HG03378 (cell line): Measurements from ENCODE around the gene SAA1.
"Not testable (repeated sequence)": the region's sequence is repeated elsewhere in the genome, so short reads cannot be mapped to it uniquely, and the experiment has no call there.

Experiments
- ATAC-seq: cut with Tn5 transposase; IDR thresholded peaks from one replicate; pipeline ENCODE4 v1.9.1; 2021; ENCODE audit warnings: mild to moderate bottlenecking, moderate library complexity; ENCODE audit not compliant: unreplicated experiment

Gene SAA1

DNA sequence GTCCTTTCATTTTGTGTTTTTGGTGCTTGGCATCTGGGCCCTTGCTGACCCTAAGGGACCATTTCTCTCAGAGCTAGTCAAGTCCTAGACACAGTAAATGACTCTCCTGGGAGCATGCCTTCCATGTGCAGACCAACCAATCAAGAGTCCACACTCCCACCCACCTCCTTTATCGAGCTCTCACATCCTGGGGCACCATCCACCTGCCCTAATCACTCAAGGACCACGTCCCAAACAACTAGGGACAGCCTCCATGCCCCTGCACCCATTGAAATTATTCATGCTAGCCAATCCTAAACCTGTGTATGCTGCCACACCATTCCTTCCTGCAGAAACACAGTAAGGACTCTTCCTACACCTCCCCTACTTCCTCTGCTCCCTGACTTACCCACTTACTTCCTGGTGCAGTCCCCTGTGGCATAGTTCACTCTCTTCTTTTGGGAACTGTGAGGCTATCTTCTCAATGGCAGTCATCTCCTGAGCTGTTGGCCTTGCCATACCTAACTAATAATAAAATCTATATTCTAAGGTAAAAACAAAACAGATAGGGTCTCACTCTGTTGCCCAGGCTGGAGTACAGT, 11.2 kb upstream of the SAA1 start:
- no peak for ATAC-seq

DNA sequence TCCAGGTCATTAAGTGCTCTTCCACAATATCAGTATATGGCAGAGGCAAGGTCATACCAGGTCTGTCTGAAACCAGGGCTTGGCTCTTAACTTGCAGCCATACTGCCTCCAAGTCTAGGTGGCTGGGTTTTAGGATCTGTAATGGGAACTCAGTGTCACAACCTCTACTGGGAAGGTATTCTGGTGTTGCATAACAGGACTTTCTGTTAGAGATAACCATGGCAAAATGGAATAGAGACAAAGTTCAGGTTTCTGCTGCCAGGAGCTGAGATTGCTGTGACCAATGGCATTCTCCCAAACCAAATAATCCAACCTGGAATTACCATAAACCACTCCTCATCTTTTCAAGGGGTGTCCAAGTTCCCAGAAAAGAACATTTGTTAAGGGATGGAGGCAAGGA, 6.8 kb upstream of the SAA1 start:
- ATAC-seq: no peak

DNA sequence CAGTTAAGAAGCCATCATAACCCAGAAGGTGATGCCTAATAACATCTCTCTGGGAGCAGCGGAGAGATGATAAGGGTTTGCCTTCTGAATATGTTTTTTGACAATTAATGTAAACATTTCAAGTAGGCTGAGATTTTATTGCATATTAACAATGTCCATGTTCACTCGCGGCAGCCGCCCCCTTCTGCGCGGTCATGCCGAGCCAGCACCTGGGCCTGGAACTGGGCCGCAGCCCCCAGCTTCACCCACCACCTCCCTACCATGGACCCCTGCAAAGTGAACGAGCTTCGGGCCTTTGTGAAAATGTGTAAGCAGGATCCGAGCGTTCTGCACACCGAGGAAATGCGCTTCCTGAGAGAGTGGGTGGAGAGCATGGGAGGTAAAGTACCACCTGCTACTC, 4.3 kb upstream of the SAA1 start:
- ATAC-seq: no peak

DNA sequence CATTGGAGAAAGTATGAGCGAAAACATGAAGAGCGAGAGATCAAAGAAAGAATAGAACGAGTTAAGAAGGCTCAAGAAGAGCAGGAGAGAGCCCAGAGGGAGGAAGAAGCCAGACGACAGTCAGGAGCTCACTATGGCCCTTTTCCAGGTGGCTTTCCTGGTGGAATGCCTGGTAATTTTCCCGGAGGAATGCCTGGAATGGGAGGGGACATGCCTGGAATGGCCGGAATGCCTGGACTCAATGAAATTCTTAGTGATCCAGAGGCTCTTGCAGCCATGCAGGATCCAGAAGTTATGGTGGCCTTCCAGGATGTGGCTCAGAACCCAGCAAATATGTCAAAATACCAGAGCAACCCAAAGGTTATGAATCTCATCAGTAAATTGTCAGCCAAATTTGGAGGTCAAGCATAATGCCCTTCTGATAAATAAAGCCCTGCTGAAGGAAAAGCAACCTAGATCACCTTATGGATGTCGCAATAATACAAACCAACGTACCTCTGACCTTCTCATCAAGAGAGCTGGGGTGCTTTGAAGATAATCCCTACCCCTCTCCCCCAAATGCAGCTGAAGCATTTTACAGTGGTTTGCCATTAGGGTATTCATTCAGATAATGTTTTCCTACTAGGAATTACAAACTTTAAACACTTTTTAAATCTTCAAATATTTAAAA, 3.2 kb upstream of the SAA1 start:
- ATAC-seq: not testable (repeated sequence)

DNA sequence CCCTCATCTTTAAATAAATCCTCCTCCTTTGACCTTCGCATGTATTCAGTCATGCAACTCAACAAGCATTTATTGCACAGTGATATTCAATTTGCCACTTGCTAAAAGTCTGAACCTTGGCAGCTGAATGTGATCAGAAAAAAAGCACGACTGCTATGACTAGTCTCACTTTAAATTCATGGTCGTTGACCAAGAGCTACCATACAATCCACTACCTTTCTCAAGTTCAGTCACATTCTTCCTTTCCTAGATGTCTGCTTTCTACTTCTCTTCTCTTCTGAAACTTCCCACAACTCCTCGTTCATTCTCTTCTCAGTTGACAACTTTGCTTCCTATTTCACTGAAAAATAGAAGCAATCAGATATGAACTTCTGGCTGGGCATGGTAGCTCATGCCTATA, 2.0 kb upstream of the SAA1 start:
- ATAC-seq: no peak

DNA sequence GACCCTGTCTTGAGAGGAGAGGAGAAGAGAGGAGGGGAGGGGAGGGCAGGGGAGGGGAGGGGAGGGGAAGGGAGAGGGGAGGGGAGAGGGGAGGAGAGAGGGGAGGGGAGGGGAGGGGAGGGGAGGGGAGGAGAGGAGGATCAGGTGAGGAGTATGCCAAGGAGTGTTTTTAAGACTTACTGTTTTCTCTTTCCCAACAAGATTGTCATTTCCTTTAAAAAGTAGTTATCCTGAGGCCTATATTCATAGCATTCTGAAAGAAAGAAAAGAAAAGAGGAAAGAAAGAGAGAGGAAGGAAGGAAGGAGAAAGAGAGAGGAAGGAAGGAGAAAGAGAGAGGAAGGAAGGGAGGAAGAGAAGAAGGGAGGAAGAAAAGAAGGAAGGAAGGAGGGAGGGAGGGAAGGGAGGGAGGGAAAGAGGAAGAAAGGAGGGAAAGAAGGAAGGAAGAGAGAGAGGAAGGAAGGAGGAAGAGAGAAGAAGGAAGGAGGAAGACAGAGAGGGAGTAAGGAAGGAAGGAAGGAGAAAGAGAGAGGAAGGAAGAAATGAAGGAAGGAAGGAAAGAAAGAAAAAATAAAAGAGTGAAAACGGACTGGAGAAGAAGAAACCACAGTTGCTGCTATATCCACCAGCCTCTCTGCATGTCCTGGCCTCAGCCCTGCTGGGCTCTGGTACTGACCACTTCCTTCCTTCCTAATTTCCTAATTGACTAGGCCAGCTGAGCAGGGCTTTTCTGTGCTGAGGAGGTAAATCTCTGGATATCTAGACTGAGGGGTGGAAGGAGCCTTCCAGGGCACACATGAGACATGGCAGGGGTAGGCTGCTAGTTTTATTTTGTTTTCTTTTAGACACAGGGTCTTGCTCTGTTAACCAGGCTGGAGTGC, 1.1 kb upstream of the SAA1 start:
- ATAC-seq: no peak

DNA sequence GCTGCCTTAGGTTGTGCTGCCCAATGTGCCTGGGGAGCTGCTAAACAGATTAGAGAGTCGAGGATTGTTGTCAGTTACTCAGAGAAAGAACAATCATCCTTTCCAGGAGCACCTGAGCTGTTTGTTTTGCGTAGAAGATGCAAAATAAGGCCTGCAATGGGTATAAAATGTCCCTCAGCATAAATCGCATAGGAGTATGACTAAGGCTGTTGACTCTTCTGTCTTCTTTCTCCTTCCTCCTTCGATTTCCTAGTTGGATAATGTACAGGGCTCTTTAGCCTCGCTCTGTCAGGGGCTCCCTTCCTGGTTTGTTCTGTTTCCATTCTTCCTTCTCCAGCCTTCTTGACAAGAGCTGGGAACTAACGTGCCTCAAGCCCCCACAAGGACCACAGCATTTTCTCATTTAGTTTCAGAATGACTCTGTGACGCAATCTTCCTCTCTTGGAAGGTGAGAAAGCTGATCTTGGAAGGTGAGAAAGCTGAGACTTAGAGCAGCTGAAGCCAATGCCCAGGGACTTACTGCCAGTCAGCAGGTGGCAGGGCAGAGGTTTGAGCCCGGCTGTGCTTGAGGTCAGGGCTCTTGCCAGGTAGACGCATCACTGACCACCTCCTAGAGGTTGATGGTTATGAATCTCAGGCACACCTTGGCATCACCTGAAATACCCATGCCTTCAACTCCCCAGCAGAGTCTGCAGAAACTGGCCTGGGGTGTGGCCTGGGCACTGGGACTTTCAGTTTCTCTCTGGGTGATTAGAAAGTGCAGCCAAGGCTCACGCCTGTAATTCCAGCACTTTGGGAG, 1.5 kb downstream of the SAA1 start:
- ATAC-seq: not testable (repeated sequence)

DNA sequence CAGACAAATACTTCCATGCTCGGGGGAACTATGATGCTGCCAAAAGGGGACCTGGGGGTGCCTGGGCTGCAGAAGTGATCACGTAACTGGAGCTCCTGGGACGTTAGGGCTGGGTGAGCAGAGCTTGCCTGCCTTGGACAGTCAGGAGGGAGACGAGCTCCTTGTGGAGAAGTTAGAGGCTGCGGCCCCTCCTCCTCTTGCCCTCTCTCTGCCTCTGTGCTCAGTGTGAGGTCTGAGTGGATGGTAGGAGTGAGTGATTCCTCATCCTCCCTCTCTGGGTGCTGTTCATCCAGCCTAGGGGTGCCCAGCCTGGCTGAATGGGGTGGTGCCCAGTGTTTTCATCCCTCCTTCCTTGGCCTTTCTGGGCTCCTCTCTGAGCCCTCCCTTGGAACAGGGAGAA, 3.2 kb downstream of the SAA1 start:
- not testable (repeated sequence) for ATAC-seq

DNA sequence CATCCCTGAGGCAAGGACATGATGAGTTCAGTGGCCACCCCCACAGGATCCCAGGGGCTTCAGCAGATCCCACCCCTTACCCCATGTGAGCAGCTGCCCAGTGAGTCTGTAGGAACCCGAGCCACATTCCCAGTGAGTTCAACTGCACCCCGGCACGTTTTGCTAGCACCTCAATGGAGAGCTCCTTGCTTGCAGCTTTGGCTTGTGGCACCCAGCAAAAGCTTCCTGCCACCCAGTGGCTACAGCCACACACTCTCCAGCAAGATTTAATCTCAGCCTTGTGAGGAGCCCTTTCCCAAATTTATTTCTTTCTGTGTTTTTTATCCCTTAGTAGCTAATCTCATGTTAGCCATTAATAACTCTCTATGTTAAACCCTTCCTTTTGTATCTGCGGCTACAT, 4.0 kb downstream of the SAA1 start:
- no peak for ATAC-seq

DNA sequence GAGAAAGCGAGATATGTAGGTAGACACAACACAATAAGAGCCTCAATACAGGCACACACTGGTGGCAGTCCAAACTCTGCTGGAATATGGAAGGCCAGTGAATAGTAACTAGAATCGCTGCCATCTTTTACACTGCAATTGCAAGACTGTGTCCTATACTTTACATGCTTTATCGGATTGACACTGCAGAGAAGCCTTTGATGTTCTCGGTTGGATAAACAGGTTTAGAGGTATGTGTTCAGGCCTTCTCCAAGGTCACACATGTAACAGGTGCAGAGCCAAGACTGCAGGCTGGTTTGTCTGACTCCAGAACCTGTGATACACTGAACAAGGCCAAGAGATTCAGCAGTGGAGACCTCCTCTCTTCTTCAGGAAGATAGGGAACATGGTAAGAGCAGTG, 5.1 kb downstream of the SAA1 start:
- ATAC-seq: no peak

DNA sequence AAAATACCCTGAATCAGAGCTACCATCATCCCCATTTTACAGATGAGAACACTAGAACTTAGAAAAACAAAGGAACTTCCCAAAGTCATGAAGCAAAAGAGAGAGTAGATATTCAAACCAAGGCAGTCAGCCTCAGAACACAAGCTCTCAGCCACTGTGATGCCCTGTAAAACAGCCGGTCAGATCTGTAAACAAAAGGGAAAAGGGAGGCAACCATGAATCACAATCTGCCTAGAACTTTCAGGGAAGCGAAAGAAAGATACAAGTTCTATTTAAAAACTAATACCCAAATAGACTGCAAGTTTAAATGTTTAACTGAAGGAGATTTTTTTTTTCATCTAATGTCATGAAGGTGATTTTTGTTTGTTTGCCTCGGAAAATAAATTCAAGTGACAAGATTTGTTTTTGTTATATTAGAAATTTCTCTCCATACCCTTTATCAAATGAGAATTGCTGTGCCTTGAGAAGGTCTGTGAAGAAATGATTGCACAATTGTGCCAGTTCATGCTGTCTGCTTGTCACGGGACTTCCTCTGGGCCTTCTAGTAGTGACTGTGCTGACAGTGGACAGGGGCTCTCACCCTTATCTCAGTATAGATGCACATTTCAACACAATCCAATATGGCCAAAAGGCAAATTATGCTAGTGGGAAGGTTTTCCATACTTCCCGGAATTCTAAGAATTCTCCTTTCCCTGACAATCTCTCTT, 11.7 kb downstream of the SAA1 start:
- ATAC-seq: no peak

DNA sequence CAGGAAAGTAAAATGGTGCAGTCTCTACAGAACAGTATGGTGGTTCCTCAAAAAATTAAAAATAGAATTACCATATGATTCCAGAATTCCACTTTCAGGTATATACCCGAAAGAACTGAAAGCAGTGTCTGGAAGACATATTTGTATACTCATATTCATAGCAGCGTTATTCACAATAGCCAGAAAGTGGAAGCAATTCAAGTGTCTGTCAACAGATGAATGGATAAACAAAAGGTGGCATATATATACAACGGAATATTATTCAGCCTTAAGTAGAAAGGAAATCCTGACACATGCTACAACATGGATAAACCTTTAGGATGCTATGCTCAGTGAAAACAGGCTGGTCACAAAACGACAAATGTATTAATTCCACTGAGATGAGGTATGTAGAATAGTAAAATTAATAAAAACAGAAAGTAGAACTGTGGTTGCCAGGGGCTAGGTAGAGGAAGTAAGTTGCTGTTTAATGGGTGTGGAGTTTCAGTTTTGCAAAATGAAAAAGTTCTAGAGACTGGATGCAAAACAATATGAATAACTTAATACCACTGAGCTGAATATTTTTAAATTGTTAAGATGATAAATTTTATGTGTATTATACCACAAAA, 14.5 kb downstream of the SAA1 start:
- ATAC-seq: peak; percentile 87

DNA sequence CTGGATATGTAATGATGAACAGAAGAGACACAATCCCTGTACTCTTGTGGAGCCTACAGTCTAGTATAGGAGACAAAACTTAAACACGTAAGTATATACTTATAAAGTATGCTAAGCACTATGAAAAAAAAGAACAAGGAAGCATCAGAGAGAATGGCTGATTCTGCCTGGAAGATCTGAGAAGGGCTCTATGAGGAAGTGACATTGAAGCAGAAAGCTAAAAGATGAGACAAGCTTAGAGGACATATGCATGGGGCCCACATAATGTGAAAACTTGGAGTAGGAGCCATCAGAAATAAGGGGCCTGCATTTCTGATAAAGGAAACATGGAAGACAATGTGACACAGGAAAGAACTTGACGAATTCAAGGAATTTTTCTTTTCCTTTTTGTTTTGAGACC, 16.6 kb downstream of the SAA1 start:
- no peak for ATAC-seq

DNA sequence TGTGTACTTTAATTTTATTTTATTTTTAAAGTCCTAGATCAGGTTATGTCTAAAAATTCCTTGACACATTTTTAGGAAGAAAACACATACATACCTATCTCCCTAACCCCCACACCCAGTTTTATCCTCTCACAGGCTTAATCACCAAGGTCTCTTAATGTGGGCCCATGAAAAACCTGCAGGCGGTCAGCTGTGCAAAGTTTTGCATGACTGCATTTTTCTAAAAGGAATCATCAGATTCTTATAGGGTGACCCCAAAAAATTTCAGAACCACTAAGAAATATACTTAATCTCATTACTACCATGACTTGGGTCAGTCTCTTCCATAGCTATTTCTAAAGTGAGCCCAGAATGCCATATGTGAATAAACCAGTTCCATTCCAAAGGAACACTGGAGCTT, 19.8 kb downstream of the SAA1 start:
- ATAC-seq: no peak

DNA sequence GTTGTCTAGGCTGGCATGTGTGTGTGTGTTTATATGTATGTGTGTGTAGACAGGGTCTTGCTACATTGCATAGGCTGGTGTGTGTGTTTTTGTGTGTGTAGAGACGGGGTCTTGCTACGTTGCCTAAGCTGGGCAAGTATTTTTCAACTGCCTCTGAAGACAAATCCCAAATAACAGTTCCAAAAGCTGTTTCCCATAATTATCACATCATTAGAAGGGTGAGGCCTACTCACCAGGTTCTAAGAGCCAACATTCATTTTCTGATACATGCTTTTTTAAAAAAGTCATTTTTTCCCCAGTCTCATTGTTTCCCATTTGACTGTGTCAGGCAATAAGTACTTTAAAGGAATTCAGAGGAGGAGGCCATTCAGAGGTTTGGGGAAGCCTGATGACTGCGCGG, 22.8 kb downstream of the SAA1 start:
- no peak for ATAC-seq

DNA sequence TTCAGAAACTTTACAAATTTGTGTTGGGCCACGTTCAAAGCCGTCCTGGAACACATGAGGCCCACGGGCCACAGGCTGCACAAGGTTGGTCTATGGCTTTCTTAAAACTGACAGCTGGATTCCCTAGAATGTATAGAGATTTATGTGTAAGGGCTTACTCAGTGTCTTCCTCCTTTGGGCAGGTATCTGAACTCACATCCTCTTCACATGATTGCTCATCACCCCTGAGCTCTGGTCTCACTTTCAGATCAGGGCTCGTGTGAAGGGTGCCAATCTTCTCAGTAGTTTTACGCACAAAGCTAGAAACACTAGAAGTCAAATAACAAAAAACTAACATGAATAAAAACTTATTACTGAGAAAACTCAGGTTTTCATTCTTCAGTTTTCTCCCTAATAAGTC, 28.8 kb downstream of the SAA1 start:
- ATAC-seq: no peak

DNA sequence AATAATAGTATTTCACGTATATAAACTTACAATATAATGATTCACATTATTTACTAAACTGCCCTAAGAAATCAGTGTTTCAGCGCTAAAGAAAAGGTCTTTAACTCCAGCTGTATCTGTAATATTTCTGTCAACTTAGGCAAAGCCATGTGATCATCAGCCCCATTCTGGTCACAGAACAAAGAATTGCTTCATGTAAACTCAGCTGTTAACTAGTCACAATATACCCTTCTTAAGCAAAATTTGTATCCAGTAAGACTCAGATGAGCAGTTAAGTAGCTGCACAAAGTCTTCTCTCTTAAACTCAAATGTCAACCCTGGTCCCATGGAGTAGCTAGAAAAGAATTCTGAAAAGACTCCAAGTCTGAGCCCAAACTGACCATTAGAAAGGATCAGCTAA, 29.3 kb downstream of the SAA1 start:
- ATAC-seq: no peak

DNA sequence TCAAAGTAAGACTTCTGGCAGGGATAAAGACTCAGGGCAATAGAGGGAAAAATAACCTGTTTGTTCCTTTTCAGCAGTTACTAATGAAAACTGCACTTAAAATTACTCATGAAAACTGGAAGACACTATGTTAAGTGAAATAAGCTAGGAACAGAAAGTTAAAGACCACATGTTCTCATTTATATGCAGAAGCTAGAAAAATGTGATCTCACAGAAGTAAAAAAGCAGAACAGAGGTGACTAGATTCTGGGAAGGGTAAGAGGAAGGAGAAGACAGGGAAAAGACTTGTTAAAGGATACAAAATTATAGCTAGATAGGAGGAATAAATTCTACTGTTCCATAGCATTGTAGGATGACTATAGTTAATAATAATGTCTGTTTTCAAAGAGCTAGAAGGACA, 33.7 kb downstream of the SAA1 start:
- no peak for ATAC-seq

DNA sequence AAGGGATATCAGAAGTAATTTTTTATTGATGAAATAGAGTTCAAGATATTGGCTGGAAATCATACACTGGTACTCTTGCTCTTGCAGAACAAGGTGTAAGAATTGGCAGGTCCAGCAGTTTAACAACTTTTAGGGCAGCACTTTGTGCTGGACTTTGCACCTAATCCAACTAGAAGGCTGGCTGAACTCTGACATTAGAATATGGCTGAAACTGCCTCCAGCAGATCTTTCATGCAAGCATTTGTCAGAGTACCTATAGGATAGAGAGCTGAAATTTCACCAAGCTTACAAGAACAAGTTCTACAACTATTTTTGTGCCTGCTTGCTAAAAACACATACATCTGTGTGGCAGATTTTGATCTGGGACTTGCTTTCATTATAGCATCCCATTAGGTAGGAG, 38.7 kb downstream of the SAA1 start:
- ATAC-seq: no peak

DNA sequence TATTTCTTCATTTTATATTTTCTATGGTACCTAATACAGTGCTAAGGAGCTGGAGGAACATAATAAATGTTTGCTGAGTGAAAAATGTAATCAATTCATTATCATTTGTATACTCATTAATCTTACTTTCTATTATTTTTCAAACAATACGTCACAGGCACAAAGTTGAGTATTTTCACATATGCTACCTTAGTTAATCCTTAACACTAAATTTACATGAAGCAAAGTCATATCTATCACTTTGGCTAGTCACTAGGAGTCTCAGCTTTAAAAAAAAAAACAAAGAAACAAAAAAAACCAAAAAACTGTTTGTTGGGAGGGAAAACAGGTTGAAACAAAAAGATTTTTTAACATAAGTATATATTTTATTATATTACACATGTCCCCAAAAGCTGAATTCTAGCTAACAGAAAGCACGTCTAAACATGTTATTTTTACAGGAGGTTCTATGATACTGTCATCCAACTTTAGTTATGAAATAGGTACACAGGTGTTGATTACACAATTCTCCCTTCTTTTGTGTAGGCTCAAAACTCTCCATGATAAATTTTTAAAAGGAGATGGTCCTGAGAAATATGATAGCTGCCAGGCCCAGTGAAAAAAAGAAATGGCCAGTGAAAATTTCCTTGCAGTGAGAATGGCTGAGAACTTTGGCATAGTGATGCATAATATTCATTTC, 41.5 kb downstream of the SAA1 start:
- ATAC-seq: no peak
